Nephron progenitor cell (in vitro differentiated cells): ENCODE measurements around the gene NEAT1.
A peak's percentile ranks its signal among the peaks of the same experiment; 100 is the strongest.
"Not testable (repeated sequence)": the region's sequence is repeated elsewhere in the genome, so short reads cannot be mapped to it uniquely, and the experiment has no call there.

Experiments used
- DNase-seq: peaks from one replicate; pipeline ENCODE4 v3.0.0; 2021
- H3K27ac Mint-ChIP-seq: 2 replicates; pipeline ENCODE4 v1.8.0; 2021; ENCODE audit warnings: mild to moderate bottlenecking, moderate library complexity, mixed read lengths
- H3K27me3 Mint-ChIP-seq: 2 replicates; pipeline ENCODE4 v1.8.0; 2021; ENCODE audit warnings: mild to moderate bottlenecking, low read depth, mixed read lengths; ENCODE audit not compliant: poor library complexity
- H3K36me3 Mint-ChIP-seq: 2 replicates; pipeline ENCODE4 v1.8.0; 2021; ENCODE audit warnings: low read depth, mixed read lengths
- H3K4me1 Mint-ChIP-seq: 2 replicates; pipeline ENCODE4 v1.8.0; 2021; ENCODE audit warnings: mixed read lengths
- H3K4me3 Mint-ChIP-seq: 2 replicates; pipeline ENCODE4 v1.8.0; 2021; ENCODE audit warnings: mild to moderate bottlenecking, moderate library complexity, mixed read lengths
- H3K9me3 Mint-ChIP-seq: 2 replicates; pipeline ENCODE4 v1.8.0; 2021; ENCODE audit warnings: mild to moderate bottlenecking, moderate library complexity, mixed read lengths
- TF ChIP-seq, protein P1 (sequence below): fragments of 200-600 bp; sonication (generic); IDR thresholded peaks from 2 replicates; pipeline ENCODE4 v1.5.0; 2021; ENCODE audit warnings: antibody characterized with exemption

NEAT1 gene

DNA sequence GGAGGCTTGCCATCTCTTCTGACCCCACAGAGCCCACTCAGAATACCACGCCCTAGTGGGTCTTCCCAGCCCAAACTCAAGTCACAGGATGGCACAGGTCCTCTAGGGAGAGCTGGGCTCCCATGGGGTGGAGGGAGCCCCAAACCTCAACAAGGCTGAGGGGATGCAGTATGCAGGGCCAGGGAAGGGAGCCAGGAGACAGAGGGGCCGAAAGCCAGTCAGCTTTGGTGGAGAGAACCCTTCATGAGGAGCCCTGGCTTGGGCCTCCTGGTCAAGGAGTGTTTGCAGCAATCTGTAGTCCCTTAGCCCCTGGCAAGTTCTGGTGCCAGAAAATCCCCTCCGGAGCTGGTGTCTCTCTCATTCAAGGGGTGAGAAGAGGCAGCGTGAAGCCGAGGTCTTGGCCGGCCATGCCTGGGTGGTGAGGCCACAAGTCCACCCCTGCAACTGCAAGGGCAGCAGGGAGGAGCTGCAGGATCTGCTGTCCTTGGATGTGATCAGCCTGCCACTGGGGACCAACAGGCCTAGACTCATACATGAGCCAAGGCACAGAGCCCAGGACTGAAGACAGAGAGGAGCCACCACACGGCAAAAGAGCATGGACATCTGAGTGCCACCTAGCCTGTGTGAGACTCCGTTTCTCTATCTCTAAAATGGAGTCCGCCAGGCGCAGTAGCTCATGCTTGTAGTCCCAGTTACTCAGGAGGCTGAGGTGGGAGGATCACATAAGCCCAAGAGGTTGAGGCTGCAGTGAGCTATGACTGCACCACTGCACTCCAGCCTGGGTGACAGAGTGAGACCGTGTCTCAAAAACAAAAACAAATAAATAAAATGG, 24.1 kb downstream of the NEAT1 start:
- TF ChIP-seq, protein P1, sequence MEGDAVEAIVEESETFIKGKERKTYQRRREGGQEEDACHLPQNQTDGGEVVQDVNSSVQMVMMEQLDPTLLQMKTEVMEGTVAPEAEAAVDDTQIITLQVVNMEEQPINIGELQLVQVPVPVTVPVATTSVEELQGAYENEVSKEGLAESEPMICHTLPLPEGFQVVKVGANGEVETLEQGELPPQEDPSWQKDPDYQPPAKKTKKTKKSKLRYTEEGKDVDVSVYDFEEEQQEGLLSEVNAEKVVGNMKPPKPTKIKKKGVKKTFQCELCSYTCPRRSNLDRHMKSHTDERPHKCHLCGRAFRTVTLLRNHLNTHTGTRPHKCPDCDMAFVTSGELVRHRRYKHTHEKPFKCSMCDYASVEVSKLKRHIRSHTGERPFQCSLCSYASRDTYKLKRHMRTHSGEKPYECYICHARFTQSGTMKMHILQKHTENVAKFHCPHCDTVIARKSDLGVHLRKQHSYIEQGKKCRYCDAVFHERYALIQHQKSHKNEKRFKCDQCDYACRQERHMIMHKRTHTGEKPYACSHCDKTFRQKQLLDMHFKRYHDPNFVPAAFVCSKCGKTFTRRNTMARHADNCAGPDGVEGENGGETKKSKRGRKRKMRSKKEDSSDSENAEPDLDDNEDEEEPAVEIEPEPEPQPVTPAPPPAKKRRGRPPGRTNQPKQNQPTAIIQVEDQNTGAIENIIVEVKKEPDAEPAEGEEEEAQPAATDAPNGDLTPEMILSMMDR, result no peak

DNA sequence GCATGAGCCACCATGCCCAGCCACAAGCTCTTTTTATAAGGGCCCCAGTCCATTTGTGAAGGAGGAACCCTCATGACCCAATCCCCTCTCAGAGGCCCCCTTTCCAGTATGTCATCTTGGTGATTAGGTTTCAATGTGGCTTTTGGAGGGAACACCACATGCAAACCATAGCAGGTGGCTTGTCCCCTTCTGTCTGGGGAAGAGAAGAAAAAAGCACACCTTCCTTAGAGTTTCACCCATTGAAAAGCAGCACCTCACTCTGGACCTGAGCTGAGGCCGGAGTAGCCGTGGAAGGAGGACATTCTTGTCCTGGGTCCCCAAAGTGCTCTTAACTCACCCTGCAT, 25.4 kb downstream of the NEAT1 start:
- DNase-seq, result no peak
- TF ChIP-seq, protein P1, result no peak
- peaks cover 31% of the 10 kb centered on the region for H3K9me3 Mint-ChIP-seq
- peaks cover 40% of the 10 kb centered on the region for H3K4me1 Mint-ChIP-seq
- no peak overlapping the region for H3K4me3 Mint-ChIP-seq
- H3K36me3 Mint-ChIP-seq, result peaks cover 49% of the 10 kb centered on the region
- no peaks in the 10 kb centered on the region for H3K27me3 Mint-ChIP-seq
- H3K27ac Mint-ChIP-seq, result no peak overlapping the region

More for the DNA sequence above, 24.1 kb downstream of the NEAT1 start:
- Mint-ChIP-seq H3K9me3 (peaks cover 20% of the 10 kb centered on the region), H3K36me3 (peaks cover 43% of the 10 kb centered on the region), H3K27ac (peak overlapping the region; percentile 90), H3K4me1 (peaks cover 54% of the 10 kb centered on the region), H3K27me3 (no peaks in the 10 kb centered on the region), H3K4me3 (no peak overlapping the region)
- no peak for DNase-seq

DNA sequence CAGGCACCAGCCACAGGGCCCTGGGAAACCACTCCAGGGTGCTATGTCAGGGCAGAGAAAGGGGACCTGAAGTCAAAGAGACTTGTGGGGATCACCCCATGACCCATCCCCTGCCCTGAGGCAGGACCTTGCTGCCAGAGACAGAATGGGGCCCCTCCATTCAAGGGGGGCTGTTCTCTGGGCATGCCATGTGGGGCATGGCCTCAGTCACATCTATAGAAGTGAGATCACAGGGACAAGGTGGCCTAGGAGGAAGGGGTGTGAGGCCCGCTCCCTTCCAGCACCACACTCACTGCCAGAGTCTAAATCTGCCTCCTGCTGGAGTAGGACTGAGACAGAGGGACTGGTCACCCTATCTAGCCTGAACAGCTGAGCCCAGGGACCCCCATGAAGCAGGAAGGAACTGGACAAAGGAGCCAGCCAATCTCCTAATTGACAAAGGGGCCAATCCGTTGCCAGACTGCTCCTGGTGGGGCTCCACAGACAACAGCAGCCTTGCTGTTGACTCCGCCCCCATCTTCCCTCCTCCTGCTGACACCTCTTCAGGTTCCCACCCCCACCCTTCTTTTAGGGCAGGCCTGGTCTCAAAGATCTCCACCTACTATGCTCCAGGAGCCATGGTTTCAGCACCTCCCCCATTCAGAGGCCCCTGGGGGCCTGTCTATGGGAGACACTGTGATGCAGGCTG, 26.0 kb downstream of the NEAT1 start:
- H3K27ac Mint-ChIP-seq, result no peak overlapping the region
- H3K27me3 Mint-ChIP-seq, result no peaks in the 10 kb centered on the region
- no peak for DNase-seq
- peaks cover 43% of the 10 kb centered on the region for H3K36me3 Mint-ChIP-seq
- no peak overlapping the region for H3K4me3 Mint-ChIP-seq
- TF ChIP-seq, protein P1, result no peak
- H3K9me3 Mint-ChIP-seq, result peaks cover 31% of the 10 kb centered on the region
- peaks cover 35% of the 10 kb centered on the region for H3K4me1 Mint-ChIP-seq

DNA sequence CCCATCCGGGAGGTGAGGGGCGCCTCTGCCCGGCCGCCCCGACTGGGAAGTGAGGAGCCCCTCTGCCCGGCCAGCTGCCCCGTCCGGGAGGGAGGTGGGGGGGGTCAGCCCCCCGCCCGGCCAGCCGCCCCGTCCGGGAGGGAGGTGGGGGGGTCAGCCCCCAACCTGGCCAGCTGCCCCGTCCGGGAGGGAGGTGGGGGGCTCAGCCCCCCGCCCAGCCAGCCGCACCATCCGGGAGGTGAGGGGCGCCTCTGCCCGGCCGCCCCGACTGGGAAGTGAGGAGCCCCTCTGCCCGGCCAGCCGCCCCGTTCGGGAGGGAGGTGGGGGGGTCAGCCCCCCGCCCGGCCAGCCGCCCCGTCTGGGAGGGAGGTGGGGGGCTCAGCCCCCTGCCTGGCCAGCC, 28.7 kb downstream of the NEAT1 start:
- H3K27me3 Mint-ChIP-seq, DNase-seq, H3K27ac Mint-ChIP-seq, H3K4me3 Mint-ChIP-seq: not testable (repeated sequence)
- peaks cover 37% of the 10 kb centered on the region for H3K4me1 Mint-ChIP-seq
- peaks cover 42% of the 10 kb centered on the region for H3K9me3 Mint-ChIP-seq
- H3K36me3 Mint-ChIP-seq, result peaks cover 36% of the 10 kb centered on the region

DNA sequence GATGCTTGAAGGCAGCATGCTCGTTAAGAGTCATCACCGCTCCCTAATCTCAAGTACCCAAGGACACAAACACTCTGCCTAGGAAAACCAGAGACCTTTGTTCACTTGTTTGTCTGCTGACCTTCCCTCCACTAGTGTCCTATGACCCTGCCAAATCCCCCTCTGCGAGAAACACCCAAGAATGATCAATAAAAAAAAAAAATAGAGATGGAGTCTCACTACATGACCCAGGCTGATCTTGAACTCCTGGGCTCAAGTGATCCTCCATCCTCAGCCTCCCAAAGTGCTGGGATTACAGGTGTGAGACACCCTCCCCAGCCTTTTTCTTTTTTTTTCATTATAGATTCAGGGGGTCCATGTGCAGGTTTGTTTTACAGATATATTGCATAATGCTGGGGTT, 29.7 kb downstream of the NEAT1 start:
- DNase-seq, H3K4me3 Mint-ChIP-seq, H3K27ac Mint-ChIP-seq, H3K27me3 Mint-ChIP-seq: not testable (repeated sequence)
- H3K36me3 Mint-ChIP-seq, result peaks cover 32% of the 10 kb centered on the region
- H3K9me3 Mint-ChIP-seq, result peaks cover 44% of the 10 kb centered on the region
- peaks cover 42% of the 10 kb centered on the region for H3K4me1 Mint-ChIP-seq

DNA sequence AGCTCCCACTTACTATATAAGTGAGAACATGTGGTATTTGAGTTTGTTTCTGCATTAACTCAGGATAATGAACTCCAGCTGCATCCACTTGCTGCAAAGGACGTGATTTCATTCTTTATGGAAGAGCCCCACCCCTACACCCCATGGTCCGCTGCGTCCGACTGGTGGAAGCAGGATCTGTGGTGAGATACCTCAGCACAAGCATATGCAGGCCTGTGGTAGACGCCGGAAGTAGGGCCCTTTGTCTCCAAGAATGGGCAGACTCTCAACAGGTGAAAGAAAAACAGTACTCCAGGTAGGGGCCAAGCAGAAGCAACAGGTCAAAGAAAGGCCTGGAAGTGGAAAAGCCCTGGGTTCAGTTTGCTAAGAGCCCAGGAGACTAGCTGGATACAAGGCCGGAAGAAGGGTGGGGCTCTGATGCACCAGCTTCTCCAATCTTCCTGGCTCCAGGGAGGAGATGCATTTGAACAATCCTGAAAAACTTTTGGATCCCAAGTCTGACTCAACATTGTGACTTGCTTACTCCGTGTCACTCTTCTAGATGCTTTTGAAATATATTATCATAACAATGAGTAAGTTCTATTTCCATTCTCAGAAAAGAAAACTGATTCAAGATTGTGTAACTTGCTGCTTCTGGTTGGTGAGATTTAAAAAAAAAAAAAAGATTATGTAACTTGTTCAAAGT, 30.4 kb downstream of the NEAT1 start:
- peaks cover 32% of the 10 kb centered on the region for H3K36me3 Mint-ChIP-seq
- no peak overlapping the region for H3K27ac Mint-ChIP-seq
- peaks cover 4% of the 10 kb centered on the region for H3K27me3 Mint-ChIP-seq
- no peak overlapping the region for H3K4me3 Mint-ChIP-seq
- peaks cover 40% of the 10 kb centered on the region for H3K4me1 Mint-ChIP-seq
- TF ChIP-seq, protein P1, result no peak
- no peak for DNase-seq
- H3K9me3 Mint-ChIP-seq, result peaks cover 48% of the 10 kb centered on the region
